Nephron (organoid): ENCODE measurements around the gene KCTD16.

Experiments
- H3K27ac Mint-ChIP-seq, 3 experiments: 2 replicates each; pipeline ENCODE4 v1.8.0; 2020; ENCODE audit warnings: mixed read lengths in 3 of 3, mild to moderate bottlenecking in 2 of 3, moderate library complexity in 1 of 3
- H3K27me3 Mint-ChIP-seq: 2 replicates; pipeline ENCODE4 v1.8.0; 2021; ENCODE audit warnings: low read depth, mild to moderate bottlenecking, moderate library complexity, mixed read lengths
- H3K36me3 Mint-ChIP-seq: 2 replicates; pipeline ENCODE4 v1.8.0; 2020; ENCODE audit warnings: low read depth, mixed read lengths
- H3K4me1 Mint-ChIP-seq: 2 replicates; pipeline ENCODE4 v1.8.0; 2020; ENCODE audit warnings: mixed read lengths
- H3K4me3 Mint-ChIP-seq, 3 experiments: 2 replicates each; pipeline ENCODE4 v1.8.0; 2020; ENCODE audit warnings: mild to moderate bottlenecking in 3 of 3, mixed read lengths in 3 of 3, moderate library complexity in 2 of 3
- H3K9me3 Mint-ChIP-seq: 2 replicates; pipeline ENCODE4 v1.8.0; 2020; ENCODE audit warnings: mixed read lengths
- TF ChIP-seq, protein P1 (sequence below), 3 experiments: fragments of 200-600 bp; sonication (generic); IDR thresholded peaks; one replicate each; pipeline ENCODE4 v1.5.0; 2021; ENCODE audit warnings: antibody characterized with exemption in 3 of 3; ENCODE audit not compliant: unreplicated experiment in 3 of 3

The KCTD16 gene

DNA sequence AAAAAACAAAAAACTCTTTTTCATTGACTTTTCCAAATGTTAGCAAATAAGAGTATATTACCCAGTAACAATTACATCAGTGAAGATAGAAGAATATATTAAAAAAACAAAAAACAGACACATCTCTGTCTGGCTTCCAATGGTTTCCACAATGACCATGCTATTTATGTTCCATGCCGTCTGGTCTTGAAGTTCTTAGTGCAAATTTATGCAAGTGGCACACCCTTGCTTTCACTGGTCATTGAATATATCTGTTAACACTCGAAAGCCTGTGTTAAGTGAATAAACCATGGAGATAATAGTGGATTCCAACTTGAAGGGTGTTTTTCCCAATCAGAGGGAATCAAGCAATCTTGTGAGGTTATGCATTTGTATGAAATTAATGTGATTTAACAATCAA is 291.9 kb downstream of the KCTD16 start:
- Mint-ChIP-seq H3K9me3 (no peaks in the 10 kb centered on the region), H3K4me3 (no peak overlapping the region), H3K36me3 (no peaks in the 10 kb centered on the region), H3K4me1 (no peaks in the 10 kb centered on the region), H3K27me3 (no peaks in the 10 kb centered on the region), H3K27ac (no peak overlapping the region)
- TF ChIP-seq, protein P1, sequence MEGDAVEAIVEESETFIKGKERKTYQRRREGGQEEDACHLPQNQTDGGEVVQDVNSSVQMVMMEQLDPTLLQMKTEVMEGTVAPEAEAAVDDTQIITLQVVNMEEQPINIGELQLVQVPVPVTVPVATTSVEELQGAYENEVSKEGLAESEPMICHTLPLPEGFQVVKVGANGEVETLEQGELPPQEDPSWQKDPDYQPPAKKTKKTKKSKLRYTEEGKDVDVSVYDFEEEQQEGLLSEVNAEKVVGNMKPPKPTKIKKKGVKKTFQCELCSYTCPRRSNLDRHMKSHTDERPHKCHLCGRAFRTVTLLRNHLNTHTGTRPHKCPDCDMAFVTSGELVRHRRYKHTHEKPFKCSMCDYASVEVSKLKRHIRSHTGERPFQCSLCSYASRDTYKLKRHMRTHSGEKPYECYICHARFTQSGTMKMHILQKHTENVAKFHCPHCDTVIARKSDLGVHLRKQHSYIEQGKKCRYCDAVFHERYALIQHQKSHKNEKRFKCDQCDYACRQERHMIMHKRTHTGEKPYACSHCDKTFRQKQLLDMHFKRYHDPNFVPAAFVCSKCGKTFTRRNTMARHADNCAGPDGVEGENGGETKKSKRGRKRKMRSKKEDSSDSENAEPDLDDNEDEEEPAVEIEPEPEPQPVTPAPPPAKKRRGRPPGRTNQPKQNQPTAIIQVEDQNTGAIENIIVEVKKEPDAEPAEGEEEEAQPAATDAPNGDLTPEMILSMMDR (IDR thresholded peaks at IDR 0.05; ENCODE audit: unreplicated experiment in 3 of 3), result no peak

DNA sequence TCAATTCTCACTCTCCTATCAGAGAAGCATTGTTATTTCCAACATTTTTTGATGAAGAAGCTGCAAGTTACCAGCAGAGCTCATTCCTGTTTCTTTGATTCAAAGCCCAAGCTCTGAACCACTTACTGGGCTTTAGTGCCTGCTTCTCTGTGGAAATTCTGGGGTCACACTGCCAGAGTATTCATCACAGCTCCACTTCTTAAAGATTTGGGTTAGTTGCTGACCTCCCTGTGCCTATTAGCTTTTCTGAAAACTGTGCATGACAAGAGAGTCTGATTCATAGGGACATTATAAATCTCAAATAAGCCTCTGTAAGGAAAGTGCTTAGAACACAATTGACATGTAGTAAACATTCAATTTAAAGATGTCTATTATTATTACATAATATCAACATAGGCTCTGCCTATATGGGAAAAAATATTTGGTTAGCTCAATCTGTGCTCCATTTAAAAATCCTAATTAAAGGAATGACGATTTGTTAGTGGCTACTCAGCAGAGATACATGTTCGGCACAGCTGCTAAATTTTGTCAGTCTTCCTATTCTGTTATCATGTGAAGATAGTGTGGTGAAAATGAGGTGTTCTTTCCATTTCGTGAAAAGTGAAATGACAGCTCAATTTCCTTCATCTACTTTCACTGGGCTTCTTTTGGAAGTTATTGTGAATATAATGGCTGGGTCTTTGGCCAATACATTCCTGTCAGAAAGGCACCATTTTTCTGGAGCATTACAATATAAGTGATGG is 293.0 kb downstream of the KCTD16 start:
- no peak overlapping the region for H3K27ac Mint-ChIP-seq
- no peaks in the 10 kb centered on the region for H3K36me3 Mint-ChIP-seq
- H3K9me3 Mint-ChIP-seq, result no peaks in the 10 kb centered on the region
- peaks cover 6% of the 10 kb centered on the region for H3K4me1 Mint-ChIP-seq
- TF ChIP-seq, protein P1 (IDR thresholded peaks at IDR 0.05; ENCODE audit: unreplicated experiment in 3 of 3), result no peak
- no peak overlapping the region for H3K4me3 Mint-ChIP-seq
- no peaks in the 10 kb centered on the region for H3K27me3 Mint-ChIP-seq

DNA sequence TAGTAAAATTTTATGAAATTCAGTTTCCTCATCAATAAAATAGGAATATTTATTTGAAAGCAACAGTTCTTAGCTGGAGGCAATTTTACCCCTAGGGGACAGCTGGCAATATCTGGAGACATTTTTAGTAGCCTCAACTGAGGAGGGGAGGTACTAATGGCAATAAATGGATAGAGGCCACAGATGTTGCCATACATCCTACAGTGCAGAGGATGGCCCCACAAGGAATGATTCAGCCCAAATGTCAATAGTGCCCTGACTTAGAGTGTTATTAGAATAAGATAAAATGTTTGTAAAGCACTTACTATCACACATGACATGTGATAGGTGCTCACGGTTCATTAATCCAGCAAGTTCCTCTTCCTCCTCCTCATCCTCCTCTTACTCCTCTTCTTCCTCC is 293.6 kb downstream of the KCTD16 start:
- no peak overlapping the region for H3K4me3 Mint-ChIP-seq
- TF ChIP-seq, protein P1 (IDR thresholded peaks at IDR 0.05; ENCODE audit: unreplicated experiment in 3 of 3), result no peak
- H3K27me3 Mint-ChIP-seq, result no peaks in the 10 kb centered on the region
- H3K4me1 Mint-ChIP-seq, result peaks cover 11% of the 10 kb centered on the region
- H3K27ac Mint-ChIP-seq, result no peak overlapping the region
- no peaks in the 10 kb centered on the region for H3K36me3 Mint-ChIP-seq
- H3K9me3 Mint-ChIP-seq, result no peaks in the 10 kb centered on the region

DNA sequence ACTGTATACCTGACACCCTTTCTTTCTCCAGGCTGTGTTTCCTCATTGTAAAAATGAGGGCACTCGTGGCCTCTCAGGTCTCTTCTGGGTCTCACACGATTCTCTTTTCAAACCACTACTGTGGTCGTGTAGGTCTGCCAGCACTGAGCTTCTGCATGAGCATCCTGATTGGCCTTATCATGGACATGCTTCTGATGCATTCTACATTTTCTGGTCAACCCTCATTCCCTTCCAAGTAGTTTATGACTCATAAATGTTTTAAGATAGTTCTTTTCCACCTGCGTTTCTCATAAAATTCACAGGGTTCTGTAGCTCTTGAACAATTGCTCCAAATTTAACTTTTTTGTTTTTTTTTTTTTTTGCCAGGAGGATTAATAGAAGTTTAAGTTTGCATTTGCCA is 294.8 kb downstream of the KCTD16 start:
- TF ChIP-seq, protein P1 (IDR thresholded peaks at IDR 0.05; ENCODE audit: unreplicated experiment in 3 of 3), result no peak
- Mint-ChIP-seq H3K27me3 (no peaks in the 10 kb centered on the region), H3K4me1 (peaks cover 13% of the 10 kb centered on the region), H3K36me3 (no peaks in the 10 kb centered on the region), H3K27ac (no peak overlapping the region), H3K9me3 (no peaks in the 10 kb centered on the region), H3K4me3 (no peak overlapping the region)

DNA sequence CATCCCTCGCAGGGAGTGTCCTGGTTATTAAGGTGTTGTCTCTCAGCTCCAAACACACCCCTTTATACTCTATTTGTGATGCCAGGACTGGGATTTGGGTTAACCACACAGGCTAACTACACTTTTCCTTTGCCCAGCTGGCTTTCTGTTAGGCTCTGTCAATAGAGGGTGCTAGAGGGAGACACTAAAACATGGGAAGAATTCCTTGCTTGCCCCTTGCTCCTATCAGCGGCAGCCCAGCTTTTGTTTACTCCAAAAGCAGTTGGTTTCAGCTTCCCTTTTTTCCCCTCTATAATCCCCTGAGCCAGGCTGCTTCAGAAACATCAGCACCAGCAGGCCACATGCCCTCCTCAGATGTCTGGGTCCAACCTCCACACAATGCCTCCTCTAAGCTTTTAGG is 297.1 kb downstream of the KCTD16 start:
- peaks cover 13% of the 10 kb centered on the region for H3K4me1 Mint-ChIP-seq
- no peaks in the 10 kb centered on the region for H3K36me3 Mint-ChIP-seq
- no peaks in the 10 kb centered on the region for H3K27me3 Mint-ChIP-seq
- H3K9me3 Mint-ChIP-seq, result no peaks in the 10 kb centered on the region
- no peak overlapping the region for H3K4me3 Mint-ChIP-seq
- peak overlapping the region; percentile 32 to 86 (median 44) for H3K27ac Mint-ChIP-seq
- TF ChIP-seq, protein P1 (IDR thresholded peaks at IDR 0.05; ENCODE audit: unreplicated experiment in 3 of 3), result peak; percentile 30 to 58 (median 44)

DNA sequence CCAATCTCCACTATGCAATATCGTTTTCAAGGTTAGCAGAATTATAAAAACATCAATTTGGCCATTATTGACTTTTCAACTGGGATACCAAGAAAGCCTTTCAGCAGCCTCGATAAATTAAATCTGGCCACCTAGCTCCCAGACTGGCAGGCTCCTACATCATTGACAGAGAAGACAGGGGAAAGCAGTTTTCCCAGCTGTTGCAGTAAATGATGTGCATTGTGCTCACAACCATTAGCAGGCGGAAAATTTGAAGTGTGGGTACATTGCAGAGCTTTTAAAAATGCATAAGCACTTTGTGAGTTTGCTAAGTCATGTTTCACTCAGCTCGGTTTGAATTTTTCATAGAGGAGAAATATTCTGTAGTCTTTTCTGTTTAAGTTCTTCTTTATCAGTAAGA is 297.9 kb downstream of the KCTD16 start:
- Mint-ChIP-seq H3K9me3 (no peaks in the 10 kb centered on the region), H3K4me3 (no peak overlapping the region), H3K27me3 (peaks cover 4% of the 10 kb centered on the region), H3K27ac (peak overlapping the region; percentile 31 to 86 (median 44)), H3K4me1 (peaks cover 13% of the 10 kb centered on the region), H3K36me3 (no peaks in the 10 kb centered on the region)
- TF ChIP-seq, protein P1 (IDR thresholded peaks at IDR 0.05; ENCODE audit: unreplicated experiment in 3 of 3), result no peak
